Neural cell (in vitro differentiated cells): Measurements from ENCODE around the gene ITGA8. TPM values are rescaled to one million over a fixed set of nuclear protein-coding genes. Genes with fewer than 3 reads are reported as not detected.
A peak's percentile ranks its signal among the peaks of the same experiment; 100 is the strongest.

Source experiments
- H2AFZ ChIP-seq: fragments of 200-600, 300-800 bp; sonication (generic), shearing (Covaris generic); 2 replicates; pipeline ENCODE4 v1.6.0; 2014; ENCODE audit warnings: low read depth, mild to moderate bottlenecking, antibody characterized with exemption, low read length, moderate library complexity
- H3F3A ChIP-seq: fragments of 200-600 bp; shearing (Covaris generic); 2 replicates; pipeline ENCODE4 v1.6.1; 2016; ENCODE audit warnings: mild to moderate bottlenecking, moderate library complexity, mixed read lengths, antibody characterized with exemption, low read length; ENCODE audit not compliant: insufficient read depth, poor library complexity, severe bottlenecking
- H3K27ac ChIP-seq: fragments of 200-600, 300-800 bp; sonication (generic), shearing (Covaris generic); 2 replicates; pipeline ENCODE4 v1.5.1; 2014; ENCODE audit warnings: mild to moderate bottlenecking, low read length, moderate library complexity
- H3K27me3 ChIP-seq: fragments of 300-800, 200-600 bp; sonication (generic), shearing (Covaris generic); 2 replicates; pipeline ENCODE4 v1.6.0; 2014; ENCODE audit warnings: mild to moderate bottlenecking, low read depth, low read length, moderate library complexity; ENCODE audit not compliant: insufficient read depth
- H3K36me3 ChIP-seq: fragments of 300-800, 200-600 bp; sonication (generic), shearing (Covaris generic); 2 replicates; pipeline ENCODE4 v1.5.1; 2014; ENCODE audit warnings: mild to moderate bottlenecking, antibody characterized with exemption, low read length, moderate library complexity; ENCODE audit not compliant: insufficient read depth
- H3K4me2 ChIP-seq: fragments of 300-800, 200-600 bp; sonication (generic), shearing (Covaris generic); 2 replicates; pipeline ENCODE4 v1.6.0; 2014; ENCODE audit warnings: mild to moderate bottlenecking, low read length
- H3K4me3 ChIP-seq: fragments of 300-800, 200-600 bp; sonication (generic), shearing (Covaris generic); 2 replicates; pipeline ENCODE4 v1.5.1; 2014; ENCODE audit warnings: mild to moderate bottlenecking, low read length, moderate library complexity
- H3K79me2 ChIP-seq: fragments of 200-600 bp; shearing (Covaris generic); replicated peaks from 2 replicates; pipeline ENCODE4 v1.6.0; 2014; ENCODE audit warnings: mild to moderate bottlenecking, low read length, moderate library complexity; ENCODE audit not compliant: insufficient read depth
- H3K9ac ChIP-seq: fragments of 300-800, 200-600 bp; sonication (generic), shearing (Covaris generic); 2 replicates; pipeline ENCODE4 v1.6.1; 2016; ENCODE audit warnings: mild to moderate bottlenecking, low read length, mixed read lengths
- H3K9me2 ChIP-seq: fragments of 200-600 bp; shearing (Covaris generic); 2 replicates; pipeline ENCODE4 v1.6.1; 2016; ENCODE audit warnings: mild to moderate bottlenecking, low read length, mixed read lengths; ENCODE audit not compliant: insufficient read depth
- H3K9me3 ChIP-seq: fragments of 200-600, 300-800 bp; sonication (generic), shearing (Covaris generic); 2 replicates; pipeline ENCODE4 v1.6.1; 2016; ENCODE audit warnings: mild to moderate bottlenecking, mixed run types, low read length, moderate library complexity, mixed read lengths
- H4K20me1 ChIP-seq: fragments of 200-600 bp; shearing (Covaris generic); 2 replicates; pipeline ENCODE4 v1.6.1; 2016; ENCODE audit warnings: mild to moderate bottlenecking, mixed run types; ENCODE audit not compliant: insufficient read depth
- EZH2 ChIP-seq: fragments of 200-600, 300-800 bp; shearing (Covaris generic), sonication (generic); IDR thresholded peaks from 2 replicates; pipeline ENCODE4 v1.6.1; 2014; ENCODE audit warnings: antibody characterized with exemption, low read length, borderline replicate concordance, mild to moderate bottlenecking; ENCODE audit not compliant: insufficient read depth, poor library complexity, severe bottlenecking
- MXI1 ChIP-seq: fragments of 450-650 bp; conservative IDR thresholded peaks from 2 replicates; pipeline ENCODE4 v1.6.1; 2014; ENCODE audit warnings: antibody characterized with exemption, mild to moderate bottlenecking; ENCODE audit not compliant: poor library complexity, severe bottlenecking
- POLR2AphosphoS5 ChIP-seq: IDR thresholded peaks from 2 replicates; pipeline ENCODE4 v1.6.1; 2012
- RAD21 ChIP-seq: fragments of 450-650 bp; conservative IDR thresholded peaks from 2 replicates; pipeline ENCODE4 v1.6.1; 2014; ENCODE audit warnings: antibody characterized with exemption, mild to moderate bottlenecking, moderate library complexity
- SMC3 ChIP-seq: fragments of 450-650 bp; conservative IDR thresholded peaks from 2 replicates; pipeline ENCODE4 v1.6.1; 2014; ENCODE audit warnings: antibody characterized with exemption, mild to moderate bottlenecking, moderate library complexity; ENCODE audit not compliant: poor library complexity
- TAF1 ChIP-seq: IDR thresholded peaks from 2 replicates; pipeline ENCODE4 v1.6.1; 2012; ENCODE audit warnings: low read depth
- polyA plus RNA-seq: library from polyadenylated mRNA; depleted of rRNA; stranded (reverse); fragments of >200 nt; gene quantifications from 2 replicates; pipeline ENCODE4 v1.2.3, GENCODE V29; 2014
- TF ChIP-seq, protein P1 (sequence below): IDR thresholded peaks from 2 replicates; pipeline ENCODE4 v1.6.1; 2012; ENCODE audit warnings: borderline replicate concordance
- TF ChIP-seq, protein P2 (sequence below): fragments of 450-650 bp; IDR thresholded peaks from 2 replicates; pipeline ENCODE4 v1.5.1; 2014; ENCODE audit warnings: antibody characterized with exemption, mild to moderate bottlenecking, moderate library complexity; ENCODE audit not compliant: poor library complexity, severe bottlenecking

The ITGA8 gene
- polyA plus RNA-seq, 1 donor from 2014 or later, result 0.11 TPM

- no peaks in the 10 kb centered on the region for H3F3A ChIP-seq
- H3K36me3 ChIP-seq, result no peaks in the 10 kb centered on the region
- no peaks in the 10 kb centered on the region for H4K20me1 ChIP-seq
- TF ChIP-seq POLR2AphosphoS5 (no peak), MXI1 (no peak), SMC3 (no peak), EZH2 (peak; percentile 81)
- TF ChIP-seq, protein P1, sequence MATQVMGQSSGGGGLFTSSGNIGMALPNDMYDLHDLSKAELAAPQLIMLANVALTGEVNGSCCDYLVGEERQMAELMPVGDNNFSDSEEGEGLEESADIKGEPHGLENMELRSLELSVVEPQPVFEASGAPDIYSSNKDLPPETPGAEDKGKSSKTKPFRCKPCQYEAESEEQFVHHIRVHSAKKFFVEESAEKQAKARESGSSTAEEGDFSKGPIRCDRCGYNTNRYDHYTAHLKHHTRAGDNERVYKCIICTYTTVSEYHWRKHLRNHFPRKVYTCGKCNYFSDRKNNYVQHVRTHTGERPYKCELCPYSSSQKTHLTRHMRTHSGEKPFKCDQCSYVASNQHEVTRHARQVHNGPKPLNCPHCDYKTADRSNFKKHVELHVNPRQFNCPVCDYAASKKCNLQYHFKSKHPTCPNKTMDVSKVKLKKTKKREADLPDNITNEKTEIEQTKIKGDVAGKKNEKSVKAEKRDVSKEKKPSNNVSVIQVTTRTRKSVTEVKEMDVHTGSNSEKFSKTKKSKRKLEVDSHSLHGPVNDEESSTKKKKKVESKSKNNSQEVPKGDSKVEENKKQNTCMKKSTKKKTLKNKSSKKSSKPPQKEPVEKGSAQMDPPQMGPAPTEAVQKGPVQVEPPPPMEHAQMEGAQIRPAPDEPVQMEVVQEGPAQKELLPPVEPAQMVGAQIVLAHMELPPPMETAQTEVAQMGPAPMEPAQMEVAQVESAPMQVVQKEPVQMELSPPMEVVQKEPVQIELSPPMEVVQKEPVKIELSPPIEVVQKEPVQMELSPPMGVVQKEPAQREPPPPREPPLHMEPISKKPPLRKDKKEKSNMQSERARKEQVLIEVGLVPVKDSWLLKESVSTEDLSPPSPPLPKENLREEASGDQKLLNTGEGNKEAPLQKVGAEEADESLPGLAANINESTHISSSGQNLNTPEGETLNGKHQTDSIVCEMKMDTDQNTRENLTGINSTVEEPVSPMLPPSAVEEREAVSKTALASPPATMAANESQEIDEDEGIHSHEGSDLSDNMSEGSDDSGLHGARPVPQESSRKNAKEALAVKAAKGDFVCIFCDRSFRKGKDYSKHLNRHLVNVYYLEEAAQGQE, result no peak
- TF ChIP-seq, protein P2, sequence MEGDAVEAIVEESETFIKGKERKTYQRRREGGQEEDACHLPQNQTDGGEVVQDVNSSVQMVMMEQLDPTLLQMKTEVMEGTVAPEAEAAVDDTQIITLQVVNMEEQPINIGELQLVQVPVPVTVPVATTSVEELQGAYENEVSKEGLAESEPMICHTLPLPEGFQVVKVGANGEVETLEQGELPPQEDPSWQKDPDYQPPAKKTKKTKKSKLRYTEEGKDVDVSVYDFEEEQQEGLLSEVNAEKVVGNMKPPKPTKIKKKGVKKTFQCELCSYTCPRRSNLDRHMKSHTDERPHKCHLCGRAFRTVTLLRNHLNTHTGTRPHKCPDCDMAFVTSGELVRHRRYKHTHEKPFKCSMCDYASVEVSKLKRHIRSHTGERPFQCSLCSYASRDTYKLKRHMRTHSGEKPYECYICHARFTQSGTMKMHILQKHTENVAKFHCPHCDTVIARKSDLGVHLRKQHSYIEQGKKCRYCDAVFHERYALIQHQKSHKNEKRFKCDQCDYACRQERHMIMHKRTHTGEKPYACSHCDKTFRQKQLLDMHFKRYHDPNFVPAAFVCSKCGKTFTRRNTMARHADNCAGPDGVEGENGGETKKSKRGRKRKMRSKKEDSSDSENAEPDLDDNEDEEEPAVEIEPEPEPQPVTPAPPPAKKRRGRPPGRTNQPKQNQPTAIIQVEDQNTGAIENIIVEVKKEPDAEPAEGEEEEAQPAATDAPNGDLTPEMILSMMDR, result no peak
- H3K9ac ChIP-seq, result peak overlapping the region; percentile 38
- H3K9me3 ChIP-seq, result no peaks in the 10 kb centered on the region
- H3K79me2 ChIP-seq, result no peaks in the 10 kb centered on the region
- H3K9me2 ChIP-seq, result no peaks in the 10 kb centered on the region
- H3K4me3 ChIP-seq, result peak overlapping the region; percentile 70
- H3K27ac ChIP-seq, result no peak overlapping the region
- peaks cover 38% of the 10 kb centered on the region for H3K27me3 ChIP-seq
- H2AFZ ChIP-seq, result no peak overlapping the region
- no peak overlapping the region for H3K4me2 ChIP-seq
Measured at GRCh38 chr10:15719049-15719898, 448 bp downstream of the ITGA8 start.

- Histone ChIP-seq H3F3A (no peaks in the 10 kb centered on the region), H3K27me3 (peaks cover 38% of the 10 kb centered on the region), H4K20me1 (no peaks in the 10 kb centered on the region), H3K79me2 (no peaks in the 10 kb centered on the region), H3K9me3 (no peaks in the 10 kb centered on the region), H3K27ac (no peak overlapping the region), H3K4me2 (no peak overlapping the region), H3K9me2 (no peaks in the 10 kb centered on the region), H3K9ac (no peak overlapping the region), H2AFZ (no peak overlapping the region), H3K4me3 (peak overlapping the region; percentile 70), H3K36me3 (no peaks in the 10 kb centered on the region)
- no peak for TF ChIP-seq MXI1
- TF ChIP-seq, protein P1, result no peak
- no peak for TF ChIP-seq EZH2
- TF ChIP-seq, protein P2, result no peak
- TF ChIP-seq TAF1, result no peak
- no peak for TF ChIP-seq SMC3
- no peak for TF ChIP-seq RAD21
Measured at GRCh38 chr10:15718694-15719048, 1.1 kb downstream of the ITGA8 start.
